Gastroesophageal sphincter (tissue), 3 donors: Measurements from ENCODE around the gene KAZN.

ENCODE experiments used
- CTCF ChIP-seq, 4 experiments: fragments of 200-600 bp in 2 of 4; fragments of 450-650 bp in 2 of 4; sonication (generic) in 1 of 4; IDR thresholded peaks; one replicate each; pipeline ENCODE4 v1.5.1; 2017 to 2019; ENCODE audit warnings: antibody characterized with exemption in 4 of 4, mild to moderate bottlenecking in 2 of 4, moderate library complexity in 2 of 4
- POLR2A ChIP-seq, 2 donors: fragments of 450-650 bp; IDR thresholded peaks; one replicate each; pipeline ENCODE4 v1.6.1; 2017; ENCODE audit warnings: antibody characterized with exemption in 2 of 2, mild to moderate bottlenecking in 2 of 2, moderate library complexity in 1 of 2

DNA sequence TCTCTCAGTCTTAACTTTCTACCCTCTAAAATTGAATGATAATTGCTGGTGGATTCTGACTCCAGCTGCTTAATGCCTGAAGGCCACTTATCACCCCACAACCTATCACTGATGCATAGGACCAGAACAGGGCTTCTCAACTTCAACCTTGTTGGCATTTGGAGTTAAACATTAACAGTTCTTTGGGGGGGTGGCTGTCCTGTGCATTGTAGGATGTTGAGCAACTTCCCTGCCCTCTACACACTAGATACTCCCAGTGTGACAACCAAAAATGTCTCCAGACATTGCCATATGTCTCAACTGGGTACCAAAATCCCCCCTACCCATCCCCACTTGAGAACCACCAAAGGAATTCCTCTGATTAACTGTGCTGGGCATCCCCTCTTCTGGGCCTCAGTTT, 279.6 kb downstream of the KAZN start:
- TF ChIP-seq CTCF (IDR thresholded peaks at IDR 0.05) (no peak), POLR2A (IDR thresholded peaks at IDR 0.05) (no peak)
